Esophagus (tissue), 2 donors: ENCODE measurements around the gene MAST3. TPM values are rescaled to one million over a fixed set of nuclear protein-coding genes. Genes with fewer than 3 reads are reported as not detected.

Source experiments
- H3K27ac ChIP-seq, 2 donors: one replicate each; pipeline ENCODE4 v1.5.1; 2013; ENCODE audit warnings: low read depth in 2 of 2, mild to moderate bottlenecking in 2 of 2, inconsistent platforms in 1 of 2, low read length in 1 of 2, moderate library complexity in 1 of 2
- H3K27me3 ChIP-seq, 2 donors: one replicate each; pipeline ENCODE4 v1.6.1; 2013; ENCODE audit warnings: low read length in 2 of 2, control low read depth in 1 of 2, mild to moderate bottlenecking in 1 of 2; ENCODE audit not compliant: insufficient read depth in 2 of 2, control insufficient read depth in 1 of 2
- H3K36me3 ChIP-seq, 2 donors: one replicate each; pipeline ENCODE4 v1.6.1; 2013; ENCODE audit warnings: low read length in 1 of 2; ENCODE audit not compliant: control insufficient read depth in 2 of 2, insufficient read depth in 2 of 2
- H3K4me1 ChIP-seq, 2 donors: one replicate each; pipeline ENCODE4 v1.6.1; 2013; ENCODE audit warnings: low read length in 1 of 2; ENCODE audit not compliant: control insufficient read depth in 2 of 2, insufficient read depth in 2 of 2
- H3K4me3 ChIP-seq, 2 donors: one replicate each; pipeline ENCODE4 v1.5.1; 2013; ENCODE audit warnings: low read length in 2 of 2, mild to moderate bottlenecking in 2 of 2, low read depth in 1 of 2, moderate library complexity in 1 of 2
- H3K9me3 ChIP-seq, 2 donors: one replicate each; pipeline ENCODE4 v1.6.1; 2013; ENCODE audit warnings: mild to moderate bottlenecking in 2 of 2, low read depth in 1 of 2, low read length in 1 of 2, moderate library complexity in 1 of 2; ENCODE audit not compliant: control insufficient read depth in 2 of 2, insufficient read depth in 1 of 2
- WGBS, 2 donors: extraction: QIAGEN DNeasy Blood & Tissue Kit; methylation state at CpG; one replicate each; pipeline ENCODE4 v1.1.7; 2013; 5-methylcytosine and 5-hydroxymethylcytosine counted together
- polyA plus RNA-seq, 2 donors: library from polyadenylated mRNA; stranded (reverse); fragments of 200-250 nt; gene quantifications; one replicate each; pipeline ENCODE4 v1.2.3, GENCODE V29; 2013
- donor health status: healthy with polysubstance abuse.
- donor health status: Bipolar disorder and iron deficiency.

The MAST3 gene
- polyA plus RNA-seq, 2 donors, result 1.5 to 2.5 TPM

DNA sequence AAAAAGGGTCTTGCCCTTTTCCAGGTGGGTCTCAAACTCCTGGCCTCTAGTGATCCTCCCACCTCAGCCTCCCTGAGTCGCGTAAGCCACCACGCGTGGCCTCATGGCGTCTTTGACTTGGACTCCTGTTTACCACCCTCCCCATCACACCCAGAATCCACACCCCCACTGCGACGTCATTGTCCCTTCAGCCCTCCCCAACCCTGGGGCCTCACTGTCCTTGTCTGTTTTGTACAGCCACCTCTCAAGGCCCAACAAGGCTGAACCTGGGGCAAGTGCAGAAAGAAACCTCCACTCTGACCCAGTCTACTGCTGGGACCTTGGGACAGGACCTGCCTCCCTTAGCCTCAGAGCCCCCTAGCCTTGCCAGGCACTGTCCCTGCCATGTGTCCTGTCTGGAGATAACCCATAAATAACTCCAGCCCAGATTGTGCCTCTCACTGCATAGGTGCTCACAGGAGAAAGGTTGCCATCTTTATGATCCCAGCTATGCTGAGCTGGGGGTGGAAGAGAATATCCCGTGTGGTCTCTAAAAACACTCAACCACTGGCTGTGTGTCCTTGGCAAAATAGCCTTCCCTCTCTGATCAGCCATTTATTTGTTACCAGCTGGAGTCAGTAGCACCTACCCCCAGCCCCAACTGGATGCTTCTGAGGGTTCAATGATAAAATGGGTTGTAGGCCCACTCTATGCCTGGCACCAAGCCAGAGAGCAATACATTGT is 74.2 kb downstream of the MAST3 start:
- H3K27ac ChIP-seq, result peak overlapping the region in 1 of 2 donors; percentile 8
- H3K4me3 ChIP-seq, result no peak overlapping the region
- 87 to 91% methylated on average over 8 of the region's 8 CpGs for WGBS, 2 donors

DNA sequence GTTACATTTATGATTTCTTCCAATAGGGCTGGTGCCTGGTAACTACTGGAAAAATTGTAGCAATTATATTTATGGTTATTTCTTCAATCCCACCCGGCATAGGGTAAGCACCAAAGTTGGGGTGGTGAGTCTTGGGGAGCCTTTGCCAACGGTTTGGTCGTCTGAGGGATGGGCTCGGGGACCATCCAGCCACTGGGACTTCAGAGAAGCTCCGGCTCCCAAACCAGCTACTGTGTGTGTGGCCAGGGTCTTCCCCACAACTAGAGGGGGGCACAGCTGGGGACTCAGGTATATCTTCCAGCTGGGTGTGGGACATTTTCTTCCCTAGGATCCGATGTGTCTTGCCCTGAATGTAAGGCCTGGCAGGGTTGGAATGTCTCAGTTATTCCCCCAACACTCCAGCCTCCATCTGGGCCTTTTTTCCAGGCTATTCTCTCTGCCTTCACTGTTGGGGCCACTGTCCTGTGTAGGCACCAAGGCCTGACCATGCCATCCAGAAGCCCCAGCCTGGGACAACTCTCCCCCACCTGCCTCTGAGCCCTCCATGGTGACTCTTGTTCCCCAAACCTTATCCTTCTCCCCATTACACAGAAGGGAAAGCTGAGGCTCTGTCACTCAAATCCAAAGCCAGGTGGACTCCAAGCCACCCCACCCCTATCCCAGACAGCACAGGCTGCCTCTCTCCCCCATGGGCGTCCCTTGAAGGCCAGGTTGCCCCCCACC is 74.9 kb downstream of the MAST3 start:
- Histone ChIP-seq H3K4me3 (no peak overlapping the region), H3K27me3 (no peaks in the 10 kb centered on the region), H3K27ac (no peak overlapping the region), H3K4me1 (peaks cover 3 to 4% of the 10 kb centered on the region in 2 donors), H3K9me3 (no peaks in the 10 kb centered on the region), H3K36me3 (peaks cover 0 to 9% of the 10 kb centered on the region in 2 donors)
- 81 to 84% methylated on average over 7 of the region's 7 CpGs for WGBS, 2 donors

More for the DNA sequence above, 74.2 kb downstream of the MAST3 start:
- Histone ChIP-seq H3K9me3 (no peaks in the 10 kb centered on the region), H3K27me3 (no peaks in the 10 kb centered on the region), H3K36me3 (peaks cover 0 to 11% of the 10 kb centered on the region in 2 donors), H3K4me1 (peaks cover 3 to 4% of the 10 kb centered on the region in 2 donors)

DNA sequence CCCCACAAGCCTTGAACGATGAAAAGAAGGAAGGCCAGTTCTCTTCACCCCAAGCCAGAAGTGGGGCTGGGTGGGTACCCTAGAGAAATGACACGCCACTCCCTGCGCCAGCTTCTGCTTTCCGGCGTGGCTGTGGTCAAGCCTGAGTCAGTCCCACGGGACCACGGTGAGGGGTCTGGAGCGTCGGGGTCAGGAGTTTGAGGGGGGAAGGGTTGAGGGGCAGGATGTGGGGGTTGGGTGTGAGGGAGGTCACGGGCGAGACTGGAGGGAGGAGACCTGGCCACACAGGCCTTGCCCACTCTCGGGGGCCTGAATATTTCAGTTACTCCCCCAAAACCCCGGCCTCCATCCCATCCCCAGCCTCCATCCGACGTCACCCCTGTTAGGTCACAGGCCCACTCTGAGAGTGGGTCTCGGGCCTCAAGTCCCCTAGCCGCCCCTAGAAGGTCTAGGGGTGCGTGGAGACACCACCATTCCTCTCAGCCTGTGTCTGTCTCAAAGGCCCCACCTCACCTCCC is 75.5 kb downstream of the MAST3 start:
- WGBS, 2 donors, result 51 to 53% methylated on average over 17 to 18 of the region's 18 CpGs
- Histone ChIP-seq H3K9me3 (no peaks in the 10 kb centered on the region), H3K27me3 (no peaks in the 10 kb centered on the region), H3K4me1 (peaks cover 3 to 4% of the 10 kb centered on the region in 2 donors), H3K36me3 (peaks cover 0 to 9% of the 10 kb centered on the region in 2 donors), H3K4me3 (peak overlapping the region; percentile 10 to 59), H3K27ac (peak overlapping the region; percentile 40 to 66)

DNA sequence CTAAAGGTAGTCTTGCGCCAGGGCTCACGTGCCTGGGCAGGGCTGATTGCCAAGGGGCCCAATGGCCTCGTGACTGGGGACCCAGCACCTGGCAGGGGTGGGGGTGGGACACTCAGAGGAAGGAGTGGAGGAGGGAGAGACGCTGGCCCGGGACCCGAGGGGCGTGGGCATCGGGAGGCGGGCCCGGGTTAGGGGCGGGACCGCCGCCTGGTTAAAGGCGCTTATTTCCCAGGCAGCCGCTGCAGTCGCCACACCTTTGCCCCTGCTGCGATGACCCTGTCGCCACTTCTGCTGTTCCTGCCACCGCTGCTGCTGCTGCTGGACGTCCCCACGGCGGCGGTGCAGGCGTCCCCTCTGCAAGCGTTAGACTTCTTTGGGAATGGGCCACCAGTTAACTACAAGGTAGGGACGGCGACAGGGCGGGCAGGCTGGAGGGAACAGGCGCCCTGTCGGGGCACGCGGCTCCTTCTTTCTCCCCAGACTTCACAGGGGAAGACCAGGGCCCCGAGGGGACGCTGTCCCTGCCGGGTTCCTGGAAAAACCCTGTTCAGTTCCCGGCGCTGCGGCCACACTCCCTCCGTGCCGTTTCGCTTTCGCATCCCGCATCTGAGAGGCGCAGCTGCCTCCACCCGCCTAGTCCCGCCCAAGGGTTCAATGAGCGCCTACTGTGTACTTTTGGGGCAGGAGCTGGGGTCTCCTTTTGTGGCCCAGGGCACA is 76.2 kb downstream of the MAST3 start, which contains the start of gene IFI30:
IFI30 (plus strand) TSS at position 242 of the 717 bp plus-strand sequence; CDS start at position 271, 29 bp downstream.
- WGBS, 2 donors, result 0 to 1% methylated on average over 38 to 47 of the region's 47 CpGs
- Histone ChIP-seq H3K4me1 (peaks cover 3 to 4% of the 10 kb centered on the region in 2 donors), H3K9me3 (no peaks in the 10 kb centered on the region), H3K27me3 (no peaks in the 10 kb centered on the region), H3K4me3 (peak within 1 kb of the TSS; percentile 51 to 59), H3K27ac (peak within 1 kb of the TSS; percentile 40 to 66), H3K36me3 (peaks cover 0 to 7% of the 10 kb centered on the region in 2 donors)

DNA sequence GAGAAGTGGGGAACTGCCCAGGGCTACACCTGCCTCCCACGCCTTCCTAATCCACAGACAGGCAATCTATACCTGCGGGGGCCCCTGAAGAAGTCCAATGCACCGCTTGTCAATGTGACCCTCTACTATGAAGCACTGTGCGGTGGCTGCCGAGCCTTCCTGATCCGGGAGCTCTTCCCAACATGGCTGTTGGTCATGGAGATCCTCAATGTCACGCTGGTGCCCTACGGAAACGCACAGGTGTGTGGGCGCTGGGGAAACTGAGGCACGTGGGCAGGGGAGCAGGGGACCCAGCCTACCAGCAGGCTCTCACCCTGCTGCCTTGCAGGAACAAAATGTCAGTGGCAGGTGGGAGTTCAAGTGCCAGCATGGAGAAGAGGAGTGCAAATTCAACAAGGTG is 77.4 kb downstream of the MAST3 start:
- H3K27me3 ChIP-seq, result no peaks in the 10 kb centered on the region
- peaks cover 3 to 4% of the 10 kb centered on the region in 2 donors for H3K4me1 ChIP-seq
- 82 to 83% methylated on average over 11 of the region's 11 CpGs for WGBS, 2 donors
- H3K27ac ChIP-seq, result no peak overlapping the region
- peaks cover 0 to 2% of the 10 kb centered on the region in 2 donors for H3K36me3 ChIP-seq
- no peak overlapping the region for H3K4me3 ChIP-seq
- no peaks in the 10 kb centered on the region for H3K9me3 ChIP-seq

DNA sequence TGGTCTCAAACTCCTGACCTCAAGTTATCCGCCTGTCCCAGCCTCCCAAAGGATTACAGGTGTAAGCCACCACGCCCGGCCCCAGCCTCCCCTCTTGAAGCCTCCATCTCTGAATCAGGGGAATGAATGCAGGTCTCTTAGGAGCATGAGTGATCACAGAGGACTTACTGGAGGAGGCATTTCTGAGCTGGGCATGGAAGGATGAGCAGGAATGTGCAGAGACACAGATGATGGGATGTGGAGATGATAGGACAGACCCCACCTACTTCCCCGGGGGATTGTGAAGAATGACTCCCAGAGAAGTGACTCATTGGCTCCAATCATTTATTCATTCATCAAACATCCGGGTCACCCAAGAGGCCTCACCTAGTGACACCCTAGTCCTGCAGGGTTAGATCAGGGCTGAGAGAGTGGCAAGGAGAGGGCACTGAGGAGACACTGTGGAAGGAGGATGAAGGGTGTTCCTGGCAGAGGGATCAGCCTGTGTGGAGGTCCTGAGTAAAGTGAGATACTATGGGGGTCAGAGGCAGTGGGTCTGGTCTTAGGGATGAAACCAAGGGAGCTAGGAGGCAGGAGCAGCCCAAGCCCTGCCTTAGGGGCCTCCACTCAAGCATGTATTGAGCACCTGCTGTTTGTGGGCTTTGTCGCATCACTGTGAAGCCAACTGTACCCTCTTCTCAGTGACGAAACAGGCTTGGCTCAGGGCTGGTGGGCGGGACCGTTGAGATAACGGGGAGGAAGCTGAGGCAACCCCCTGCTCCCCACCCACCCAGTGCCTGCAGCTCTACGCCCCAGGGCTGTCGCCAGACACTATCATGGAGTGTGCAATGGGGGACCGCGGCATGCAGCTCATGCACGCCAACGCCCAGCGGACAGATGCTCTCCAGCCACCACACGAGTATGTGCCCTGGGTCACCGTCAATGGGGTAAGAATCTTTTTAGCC is 79.1 kb downstream of the MAST3 start:
- Histone ChIP-seq H3K4me1 (peaks cover 3 to 4% of the 10 kb centered on the region in 2 donors), H3K27me3 (no peaks in the 10 kb centered on the region), H3K4me3 (no peak overlapping the region), H3K36me3 (peaks cover 0 to 2% of the 10 kb centered on the region in 2 donors), H3K9me3 (no peaks in the 10 kb centered on the region), H3K27ac (no peak overlapping the region)
- WGBS, 2 donors, result 83 to 84% methylated on average over 19 of the region's 19 CpGs

DNA sequence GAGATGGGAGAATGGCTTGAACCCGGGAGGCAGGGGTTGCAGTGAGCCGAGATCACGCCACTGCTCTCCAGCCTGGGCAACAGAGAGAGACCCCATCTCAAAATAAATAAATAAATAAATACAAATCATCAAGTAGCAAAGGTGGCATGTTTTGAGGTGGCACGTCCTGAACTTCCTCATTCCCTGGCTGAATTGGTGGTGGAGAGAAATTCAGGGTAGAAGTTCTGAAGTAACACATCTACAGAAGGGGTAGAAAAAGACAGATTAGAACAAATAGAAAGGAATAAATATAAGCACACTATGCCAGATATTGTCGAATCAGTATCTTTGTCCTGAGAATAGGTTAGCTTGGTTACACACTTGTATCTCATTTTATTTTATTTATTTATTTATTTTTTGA is 82.4 kb downstream of the MAST3 start:
- 91 to 94% methylated on average over 5 of the region's 5 CpGs for WGBS, 2 donors
- peaks cover 0 to 3% of the 10 kb centered on the region in 2 donors for H3K4me1 ChIP-seq
- peaks cover 0 to 2% of the 10 kb centered on the region in 2 donors for H3K36me3 ChIP-seq
- no peak overlapping the region for H3K4me3 ChIP-seq
- H3K9me3 ChIP-seq, result no peaks in the 10 kb centered on the region
- no peaks in the 10 kb centered on the region for H3K27me3 ChIP-seq
- H3K27ac ChIP-seq, result no peak overlapping the region

DNA sequence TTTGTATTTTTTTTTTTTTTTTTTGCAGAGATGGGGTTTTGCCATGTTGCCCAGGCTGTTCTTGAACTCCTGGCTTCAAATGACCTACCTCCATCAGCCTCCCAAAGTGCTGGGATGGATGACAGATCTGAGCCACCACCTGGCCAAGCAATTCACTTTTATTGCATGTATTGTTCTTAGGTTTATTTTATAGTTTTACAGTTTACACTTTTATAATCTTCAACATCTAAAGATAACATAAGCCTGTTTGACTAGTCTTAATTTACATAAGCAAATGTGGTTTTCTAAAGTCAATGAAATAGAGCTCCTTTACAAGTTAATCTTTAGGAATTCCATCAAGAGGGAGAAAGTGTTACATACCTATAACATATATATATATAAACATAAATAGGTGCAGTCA is 86.0 kb downstream of the MAST3 start:
- no peaks in the 10 kb centered on the region for H3K36me3 ChIP-seq
- H3K4me3 ChIP-seq, result no peak overlapping the region
- no peaks in the 10 kb centered on the region for H3K27me3 ChIP-seq
- H3K4me1 ChIP-seq, result no peaks in the 10 kb centered on the region
- H3K9me3 ChIP-seq, result no peaks in the 10 kb centered on the region
- no peak overlapping the region for H3K27ac ChIP-seq
